Activated effector memory CD4-positive, alpha-beta T cell treated with anti-CD3 and anti-CD28 coated beads, Interleukin-2, amount 50 U/mL, for 16 hours (primary cell): ENCODE results near the gene ENPP1.
"Not testable (repeated sequence)": the region's sequence is repeated elsewhere in the genome, so short reads cannot be mapped to it uniquely, and the experiment has no call there.

ENCODE experiments used
- DNase-seq: peaks from one replicate; pipeline ENCODE4 v3.0.0-alpha.2; 2020

ENPP1 gene

GRCh38 chr6:131832363-131832762 is 24.5 kb downstream of the ENPP1 start:
- DNase-seq, result no peak

- no peak for DNase-seq
Observed at GRCh38 chr6:131838051-131838450, 30.2 kb downstream of the ENPP1 start.

GRCh38 chr6:131839388-131839787 is 31.6 kb downstream of the ENPP1 start:
- DNase-seq, result no peak

GRCh38 chr6:131840441-131840840 is 32.6 kb downstream of the ENPP1 start:
- DNase-seq, result no peak

GRCh38 chr6:131840936-131841583 is 33.2 kb downstream of the ENPP1 start:
- no peak for DNase-seq

- no peak for DNase-seq
Observed at GRCh38 chr6:131843768-131844167, 35.9 kb downstream of the ENPP1 start.

GRCh38 chr6:131844243-131844841 is 36.5 kb downstream of the ENPP1 start:
- DNase-seq, result no peak

- DNase-seq, result no peak
Observed at GRCh38 chr6:131846023-131846663, 38.3 kb downstream of the ENPP1 start.

GRCh38 chr6:131846905-131847304 is 39.1 kb downstream of the ENPP1 start:
- DNase-seq, result no peak

GRCh38 chr6:131849799-131850198 is 42.0 kb downstream of the ENPP1 start:
- DNase-seq, result no peak

- DNase-seq, result no peak
Observed at GRCh38 chr6:131851049-131851769, 43.4 kb downstream of the ENPP1 start.

- no peak for DNase-seq
Observed at GRCh38 chr6:131852200-131852599, 44.4 kb downstream of the ENPP1 start.

- DNase-seq, result no peak
Observed at GRCh38 chr6:131854803-131855202, 47.0 kb downstream of the ENPP1 start.

GRCh38 chr6:131858765-131859415 is 51.1 kb downstream of the ENPP1 start:
- DNase-seq, result no peak

- not testable (repeated sequence) for DNase-seq
Observed at GRCh38 chr6:131859658-131860057, 51.8 kb downstream of the ENPP1 start.

GRCh38 chr6:131861381-131861780 is 53.6 kb downstream of the ENPP1 start:
- no peak for DNase-seq

GRCh38 chr6:131862476-131862875 is 54.7 kb downstream of the ENPP1 start:
- no peak for DNase-seq

GRCh38 chr6:131867744-131868143 is 59.9 kb downstream of the ENPP1 start:
- no peak for DNase-seq

- no peak for DNase-seq
Observed at GRCh38 chr6:131868836-131869235, 61.0 kb downstream of the ENPP1 start.

- DNase-seq, result no peak
Observed at GRCh38 chr6:131875647-131876046, 67.8 kb downstream of the ENPP1 start.

GRCh38 chr6:131876545-131876944 is 68.7 kb downstream of the ENPP1 start:
- DNase-seq, result no peak

- DNase-seq, result no peak
Observed at GRCh38 chr6:131877999-131878789, 70.4 kb downstream of the ENPP1 start.
